Natural killer cell treated with Interleukin-12 subunit alpha and Interleukin-12 subunit beta and Interleukin-15 and Interleukin-18, amount 100 ng/mL, for 72 hours (primary cell): Measurements from ENCODE around the gene HDHD5. TPM values are rescaled to one million over a fixed set of nuclear protein-coding genes. Genes with fewer than 3 reads are reported as not detected.
"Not testable (repeated sequence)": the region's sequence is repeated elsewhere in the genome, so short reads cannot be mapped to it uniquely, and the experiment has no call there.

Experiments used
- ATAC-seq, 2 donors: fragments of 150-1000 bp; cut with Tn5 transposase in 1 of 2; sonication (Bioruptor Pico), chemical (Tn5 transposase) in 1 of 2; 2 replicates each; pipeline ENCODE4 v1.10.0; 2021
- DNase-seq: peaks from one replicate; pipeline ENCODE4 v3.0.0; 2022; ENCODE audit warnings: low spot score
- H3K27ac Mint-ChIP-seq, 2 donors: 1 replicate in 1 of 2; 2 replicates in 1 of 2; pipeline ENCODE4 v1.8.0; 2022; ENCODE audit warnings: mixed read lengths in 2 of 2, mild to moderate bottlenecking in 1 of 2, moderate library complexity in 1 of 2
- H3K27me3 Mint-ChIP-seq, 2 donors: 1 replicate in 1 of 2; 2 replicates in 1 of 2; pipeline ENCODE4 v1.8.0; 2022; ENCODE audit warnings: mixed read lengths in 2 of 2
- H3K36me3 Mint-ChIP-seq: one replicate; pipeline ENCODE4 v1.8.0; 2022; ENCODE audit warnings: mixed read lengths
- H3K4me1 Mint-ChIP-seq, 2 donors: 1 replicate in 1 of 2; 2 replicates in 1 of 2; pipeline ENCODE4 v1.8.0; 2022; ENCODE audit warnings: low read depth in 2 of 2, mixed read lengths in 2 of 2, mild to moderate bottlenecking in 1 of 2
- H3K4me3 Mint-ChIP-seq: one replicate; pipeline ENCODE4 v1.8.0; 2022; ENCODE audit warnings: mixed read lengths
- H3K9me3 Mint-ChIP-seq: 2 replicates; pipeline ENCODE4 v1.8.0; 2022; ENCODE audit warnings: mixed read lengths
- total RNA-seq, 2 donors: library from RNA; stranded (reverse); gene quantifications; one replicate each; pipeline ENCODE4 v1.2.3, GENCODE V29; 2022

Gene HDHD5
- total RNA-seq, 2 donors from 2014 or later, result 29.6 to 32.7 TPM

DNA sequence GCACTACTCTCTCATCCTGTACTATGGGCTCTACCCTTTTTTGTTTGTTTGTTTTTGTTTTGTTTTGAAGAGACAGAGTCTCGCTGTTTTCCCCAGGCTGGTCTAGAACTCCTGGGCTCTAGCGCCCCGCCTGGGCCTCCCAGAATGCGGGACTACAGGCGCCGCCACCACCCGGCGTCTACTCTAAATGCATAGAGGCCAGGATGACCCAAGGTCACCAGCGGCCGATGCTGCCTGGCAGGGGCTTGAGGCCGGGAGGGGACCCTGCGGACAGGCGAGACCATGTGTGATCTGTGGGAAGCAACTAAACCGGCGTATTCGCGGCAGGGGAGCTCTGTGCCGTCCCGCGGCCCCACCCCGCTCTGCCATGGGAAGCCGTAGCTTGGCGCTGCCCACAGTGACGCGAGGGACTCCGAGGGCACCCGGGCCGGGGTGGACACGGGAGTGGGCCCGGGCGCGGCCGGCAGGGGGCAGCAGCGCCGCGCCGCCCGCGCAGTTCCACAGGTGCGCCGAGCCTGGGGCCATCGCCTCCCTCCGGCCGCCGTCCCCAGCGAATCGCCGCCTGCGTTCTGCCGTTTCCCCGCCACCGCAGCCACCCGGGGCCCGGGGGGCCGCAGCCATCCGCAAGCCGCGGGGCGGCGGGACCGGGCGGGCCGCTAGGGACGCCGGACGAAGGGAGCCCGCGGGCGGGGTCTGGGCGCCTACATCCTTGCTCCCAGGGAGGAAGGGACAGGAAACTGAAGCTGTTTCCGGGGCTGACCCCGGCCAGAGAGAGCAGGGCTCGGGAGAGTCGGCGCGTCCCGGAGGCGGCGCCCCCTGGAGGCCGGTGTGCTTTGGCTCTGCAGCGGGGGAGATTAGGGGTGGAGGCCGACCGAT lies 12.3 kb upstream of the HDHD5 start:
- H3K4me1 Mint-ChIP-seq, result peaks cover 2 to 5% of the 10 kb centered on the region in 2 donors
- DNase-seq, result peak; percentile 93
- H3K4me3 Mint-ChIP-seq, result peak overlapping the region; percentile 86
- H3K27ac Mint-ChIP-seq, result peak overlapping the region; percentile 38 to 77
- no peaks in the 10 kb centered on the region for H3K36me3 Mint-ChIP-seq
- peaks cover 0 to 5% of the 10 kb centered on the region in 2 donors for H3K27me3 Mint-ChIP-seq
- no peaks in the 10 kb centered on the region for H3K9me3 Mint-ChIP-seq
- ATAC-seq, result peak; percentile 96 to 98

DNA sequence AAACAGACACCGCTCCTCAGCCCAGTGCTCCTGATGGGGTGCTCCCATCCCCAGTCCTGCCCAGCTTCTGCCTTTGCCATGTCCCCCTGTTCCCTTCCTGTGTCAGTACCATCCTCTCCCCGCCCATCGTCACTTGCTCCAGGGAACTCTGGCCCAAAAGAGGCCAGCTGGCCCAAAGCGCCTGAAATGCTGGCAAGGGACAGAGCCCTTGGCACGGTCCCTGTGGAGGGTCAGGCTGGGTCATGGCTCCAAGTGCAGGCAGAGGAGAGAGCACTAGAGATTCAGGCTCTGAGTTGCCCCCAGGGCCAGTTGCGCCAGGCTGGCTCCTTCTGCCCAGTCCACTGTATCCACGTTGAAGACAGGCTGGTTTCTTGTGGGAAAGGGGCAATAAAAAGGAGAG lies 8.4 kb upstream of the HDHD5 start:
- peaks cover 2 to 5% of the 10 kb centered on the region in 2 donors for H3K4me1 Mint-ChIP-seq
- H3K27me3 Mint-ChIP-seq, result peaks cover 0 to 5% of the 10 kb centered on the region in 2 donors
- DNase-seq (no peak), ATAC-seq (no peak)
- H3K9me3 Mint-ChIP-seq, result no peaks in the 10 kb centered on the region
- H3K27ac Mint-ChIP-seq, result no peak overlapping the region
- no peaks in the 10 kb centered on the region for H3K36me3 Mint-ChIP-seq
- no peak overlapping the region for H3K4me3 Mint-ChIP-seq

DNA sequence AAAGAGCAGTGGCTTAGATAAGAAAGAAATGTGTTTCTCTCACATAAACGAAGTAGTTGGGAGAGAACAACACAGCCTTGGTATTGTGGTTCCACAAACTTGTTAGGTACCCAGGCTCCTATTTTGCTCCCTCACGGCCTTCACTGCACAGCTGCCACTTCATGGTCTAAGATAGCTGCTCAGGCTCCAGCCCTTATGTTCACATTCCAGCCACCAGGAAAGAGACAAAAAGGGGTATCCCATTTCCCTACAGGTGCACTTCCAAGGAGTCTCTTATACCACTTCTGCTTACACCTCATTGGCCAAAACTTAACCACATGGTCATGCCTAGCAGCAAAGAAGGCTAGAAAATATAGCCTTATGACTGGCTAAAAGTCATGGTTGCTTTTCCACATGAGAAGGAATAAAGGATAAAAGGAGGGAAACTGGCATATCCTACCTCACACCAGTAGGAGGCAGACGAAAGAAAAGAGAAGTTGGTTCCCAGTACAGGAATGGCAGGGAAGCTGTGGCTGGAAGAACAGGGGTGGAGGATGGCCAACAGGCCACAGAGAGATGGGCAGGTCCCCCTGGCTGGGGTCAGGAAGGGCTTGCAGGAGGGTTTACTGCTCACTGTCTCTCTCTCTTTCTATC lies 5.4 kb upstream of the HDHD5 start:
- ATAC-seq, result no peak
- no peak overlapping the region for H3K4me3 Mint-ChIP-seq
- H3K27ac Mint-ChIP-seq, result no peak overlapping the region
- peaks cover 0 to 5% of the 10 kb centered on the region in 2 donors for H3K27me3 Mint-ChIP-seq
- no peaks in the 10 kb centered on the region for H3K36me3 Mint-ChIP-seq
- peaks cover 5 to 6% of the 10 kb centered on the region in 2 donors for H3K4me1 Mint-ChIP-seq
- H3K9me3 Mint-ChIP-seq, result no peaks in the 10 kb centered on the region
- no peak for DNase-seq

DNA sequence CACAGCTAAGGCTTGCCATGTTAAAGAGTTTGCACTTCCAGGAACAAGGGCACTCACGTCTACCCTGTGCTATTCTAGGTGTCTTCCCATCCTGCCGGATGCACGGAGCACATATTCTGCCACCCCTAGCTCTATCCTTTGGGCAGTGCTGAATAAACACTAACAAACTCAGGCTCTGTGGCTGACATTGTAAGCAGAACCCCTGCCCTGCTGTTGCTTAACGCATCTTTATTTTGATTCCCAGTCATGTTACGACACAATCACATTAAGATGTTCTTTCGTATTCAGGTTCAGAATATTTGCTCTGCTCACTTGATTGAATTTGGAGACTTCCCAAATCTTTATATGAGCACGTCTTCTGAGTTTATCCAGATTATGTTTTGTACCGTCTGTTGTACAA lies 3.7 kb upstream of the HDHD5 start:
- Mint-ChIP-seq H3K4me1 (peaks cover 6 to 9% of the 10 kb centered on the region in 2 donors), H3K27me3 (peaks cover 0 to 4% of the 10 kb centered on the region in 2 donors), H3K4me3 (no peak overlapping the region), H3K9me3 (no peaks in the 10 kb centered on the region), H3K36me3 (no peaks in the 10 kb centered on the region), H3K27ac (no peak overlapping the region)
- no peak for DNase-seq
- no peak for ATAC-seq

DNA sequence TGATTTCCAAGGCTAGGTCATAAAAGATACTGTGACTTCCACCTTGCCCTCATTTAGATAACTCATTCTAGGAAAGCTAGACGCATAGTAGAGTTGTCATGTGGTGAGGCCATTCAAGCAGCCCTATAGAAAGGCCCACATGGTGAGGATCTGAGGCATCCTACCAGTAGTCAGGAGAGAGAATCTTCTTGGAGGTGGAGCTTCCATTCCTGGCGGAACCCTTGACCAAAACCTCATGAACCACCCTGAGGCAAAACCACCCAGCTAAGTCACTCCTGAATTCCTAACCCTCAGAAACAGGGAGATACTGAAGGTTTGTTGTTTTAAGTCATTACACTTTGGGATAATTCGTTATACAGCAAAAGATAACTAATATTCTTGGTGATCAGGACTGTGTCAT lies 2.9 kb upstream of the HDHD5 start:
- Mint-ChIP-seq H3K4me3 (no peak overlapping the region), H3K4me1 (peaks cover 6 to 9% of the 10 kb centered on the region in 2 donors), H3K36me3 (no peaks in the 10 kb centered on the region), H3K27ac (no peak overlapping the region), H3K27me3 (no peaks in the 10 kb centered on the region), H3K9me3 (no peaks in the 10 kb centered on the region)
- DNase-seq (no peak), ATAC-seq (no peak)

DNA sequence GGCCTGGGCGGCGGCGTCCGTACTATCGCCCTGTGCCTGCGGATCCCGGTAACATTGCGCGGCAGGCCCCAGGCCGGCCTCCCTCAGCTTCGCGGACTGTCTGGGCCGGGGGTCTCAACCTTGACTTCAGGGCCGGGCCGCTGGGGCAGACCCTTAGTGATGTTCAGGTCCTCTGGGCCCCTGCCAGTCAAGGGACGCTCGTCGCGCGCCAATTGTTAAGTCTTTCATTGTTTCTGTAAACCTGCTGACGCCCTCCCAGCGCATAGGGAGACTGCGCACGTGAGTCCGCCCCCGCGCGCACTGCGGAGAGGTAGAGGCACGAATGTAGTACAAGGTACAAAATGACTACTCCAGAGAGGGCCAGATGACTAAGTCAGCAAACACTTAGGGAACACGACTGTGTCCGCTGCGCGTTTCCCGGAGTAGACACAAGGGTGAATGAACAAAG lies 451 bp upstream of the HDHD5 start:
- Mint-ChIP-seq H3K27me3 (no peaks in the 10 kb centered on the region), H3K4me1 (peaks cover 12 to 14% of the 10 kb centered on the region in 2 donors), H3K36me3 (no peaks in the 10 kb centered on the region), H3K4me3 (peak overlapping the region; percentile 84), H3K9me3 (no peaks in the 10 kb centered on the region), H3K27ac (peak overlapping the region; percentile 25 to 37)
- ATAC-seq, result peak in 1 of 2 donors; percentile 22
- no peak for DNase-seq

DNA sequence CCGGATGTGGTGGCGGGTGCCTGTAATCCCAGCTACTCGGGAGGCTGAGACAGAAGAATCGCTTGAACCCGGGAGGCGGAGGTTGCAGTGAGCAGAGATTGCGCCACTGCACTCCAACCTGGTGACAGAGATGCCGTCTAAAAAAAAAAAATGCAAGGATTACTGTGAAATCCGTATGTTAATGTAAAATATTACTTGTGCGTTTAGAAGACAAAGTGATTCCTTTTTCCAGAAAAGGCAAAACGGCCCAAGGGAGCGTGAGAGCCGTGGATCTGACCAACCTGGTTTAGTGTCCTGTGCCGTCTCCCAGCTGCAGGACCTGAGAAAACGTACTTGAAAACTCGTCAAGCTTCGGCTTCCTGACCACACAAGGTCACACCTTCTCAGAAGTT lies 905 bp downstream of the HDHD5 start:
- Mint-ChIP-seq H3K4me1 (peaks cover 12 to 16% of the 10 kb centered on the region in 2 donors), H3K4me3 (peak overlapping the region; percentile 87), H3K27ac (peak overlapping the region; percentile 57 to 58), H3K27me3 (no peaks in the 10 kb centered on the region), H3K9me3 (no peaks in the 10 kb centered on the region), H3K36me3 (no peaks in the 10 kb centered on the region)
- DNase-seq (no peak), ATAC-seq (no peak)

DNA sequence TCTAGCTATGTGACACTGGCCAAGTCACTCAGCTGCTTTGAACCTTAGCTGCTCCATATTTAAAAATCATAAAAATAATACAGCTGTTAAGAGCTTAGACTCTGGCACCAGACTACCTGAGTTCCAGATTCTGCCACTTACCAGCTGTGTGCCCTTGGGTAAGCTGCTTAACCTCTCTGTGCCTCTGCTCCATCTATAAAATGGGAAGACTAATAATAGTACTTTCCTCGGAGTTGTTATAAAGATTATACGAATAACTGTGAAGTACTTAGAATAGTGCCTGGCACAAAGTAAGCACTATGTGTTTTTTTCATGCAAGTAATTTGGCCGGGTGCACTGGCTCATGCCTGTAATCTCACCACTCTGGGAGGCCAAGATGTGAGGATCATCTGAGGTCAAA lies 1.4 kb downstream of the HDHD5 start:
- no peaks in the 10 kb centered on the region for H3K9me3 Mint-ChIP-seq
- no peaks in the 10 kb centered on the region for H3K36me3 Mint-ChIP-seq
- ATAC-seq (no peak), DNase-seq (no peak)
- H3K27ac Mint-ChIP-seq, result no peak overlapping the region
- H3K4me1 Mint-ChIP-seq, result peaks cover 12 to 16% of the 10 kb centered on the region in 2 donors
- H3K27me3 Mint-ChIP-seq, result no peaks in the 10 kb centered on the region
- peak overlapping the region; percentile 87 for H3K4me3 Mint-ChIP-seq

DNA sequence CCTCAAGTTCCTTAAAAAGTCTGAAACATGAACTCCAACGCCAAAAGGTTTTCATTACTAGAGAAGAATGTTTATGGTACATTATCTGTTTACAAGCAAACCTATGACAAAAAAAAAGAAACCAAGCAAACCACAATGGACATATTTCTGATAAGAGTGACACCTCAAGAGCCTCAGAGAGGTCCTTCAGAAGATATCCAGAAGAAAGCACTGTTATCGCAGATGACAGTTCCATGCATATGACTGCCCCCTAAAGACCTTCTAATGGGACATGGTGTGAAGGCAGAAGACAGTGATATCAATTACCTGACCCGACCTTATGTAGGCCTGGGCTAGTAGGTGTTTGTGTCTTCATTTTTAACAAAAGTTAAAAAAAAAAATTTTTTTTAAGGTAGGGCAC lies 3.1 kb downstream of the HDHD5 start:
- H3K4me1 Mint-ChIP-seq, result peaks cover 18 to 22% of the 10 kb centered on the region in 2 donors
- H3K36me3 Mint-ChIP-seq, result no peaks in the 10 kb centered on the region
- H3K27ac Mint-ChIP-seq, result no peak overlapping the region
- no peaks in the 10 kb centered on the region for H3K9me3 Mint-ChIP-seq
- H3K27me3 Mint-ChIP-seq, result no peaks in the 10 kb centered on the region
- ATAC-seq (no peak), DNase-seq (no peak)
- H3K4me3 Mint-ChIP-seq, result peak overlapping the region; percentile 20

DNA sequence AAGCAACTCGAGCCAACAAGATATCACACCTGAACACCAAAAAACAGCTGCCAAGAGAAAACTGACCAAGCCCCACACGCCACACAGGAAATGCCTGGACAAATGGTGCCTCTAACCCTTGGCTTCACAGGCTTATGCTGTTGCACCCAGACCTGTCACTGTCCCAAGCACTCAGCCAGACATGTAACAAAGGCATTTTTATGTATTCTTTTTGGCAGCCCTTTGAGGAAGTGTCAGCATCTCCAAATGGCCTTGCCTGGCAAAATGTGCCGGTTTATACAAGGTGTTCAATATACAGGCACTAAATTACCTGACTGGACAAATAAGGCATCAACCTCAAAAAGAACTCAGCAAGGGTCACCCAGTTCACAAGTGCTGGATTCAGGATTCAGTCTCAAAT lies 6.1 kb downstream of the HDHD5 start:
- Mint-ChIP-seq H3K4me1 (peaks cover 12 to 20% of the 10 kb centered on the region in 2 donors), H3K9me3 (no peaks in the 10 kb centered on the region), H3K36me3 (no peaks in the 10 kb centered on the region), H3K27me3 (no peaks in the 10 kb centered on the region), H3K4me3 (no peak overlapping the region), H3K27ac (no peak overlapping the region)
- no peak for DNase-seq
- no peak for ATAC-seq

DNA sequence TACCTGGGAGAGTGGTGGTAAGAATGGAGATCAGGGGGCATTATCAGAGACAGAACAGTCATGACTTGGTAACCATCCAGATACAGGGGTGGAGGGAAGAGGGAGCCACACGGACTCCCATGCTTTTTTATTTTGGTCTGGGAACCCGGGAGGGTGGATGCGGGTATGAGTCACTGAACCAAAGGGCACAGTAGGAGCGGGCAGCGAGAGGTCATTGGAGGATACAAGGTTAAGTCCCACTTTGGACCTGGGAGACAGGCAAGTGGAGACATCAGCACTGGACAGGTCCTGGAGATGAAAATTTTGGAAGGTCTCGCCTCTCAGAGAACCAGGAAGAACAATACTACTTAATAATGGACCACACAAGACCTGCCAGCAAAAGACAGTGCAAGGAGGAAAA lies 6.7 kb downstream of the HDHD5 start:
- Mint-ChIP-seq H3K4me3 (no peak overlapping the region), H3K27ac (peak overlapping the region in 1 of 2 donors; percentile 37), H3K4me1 (peaks cover 12 to 21% of the 10 kb centered on the region in 2 donors), H3K36me3 (peaks cover 5% of the 10 kb centered on the region), H3K27me3 (no peaks in the 10 kb centered on the region), H3K9me3 (no peaks in the 10 kb centered on the region)
- DNase-seq (no peak), ATAC-seq (no peak)

DNA sequence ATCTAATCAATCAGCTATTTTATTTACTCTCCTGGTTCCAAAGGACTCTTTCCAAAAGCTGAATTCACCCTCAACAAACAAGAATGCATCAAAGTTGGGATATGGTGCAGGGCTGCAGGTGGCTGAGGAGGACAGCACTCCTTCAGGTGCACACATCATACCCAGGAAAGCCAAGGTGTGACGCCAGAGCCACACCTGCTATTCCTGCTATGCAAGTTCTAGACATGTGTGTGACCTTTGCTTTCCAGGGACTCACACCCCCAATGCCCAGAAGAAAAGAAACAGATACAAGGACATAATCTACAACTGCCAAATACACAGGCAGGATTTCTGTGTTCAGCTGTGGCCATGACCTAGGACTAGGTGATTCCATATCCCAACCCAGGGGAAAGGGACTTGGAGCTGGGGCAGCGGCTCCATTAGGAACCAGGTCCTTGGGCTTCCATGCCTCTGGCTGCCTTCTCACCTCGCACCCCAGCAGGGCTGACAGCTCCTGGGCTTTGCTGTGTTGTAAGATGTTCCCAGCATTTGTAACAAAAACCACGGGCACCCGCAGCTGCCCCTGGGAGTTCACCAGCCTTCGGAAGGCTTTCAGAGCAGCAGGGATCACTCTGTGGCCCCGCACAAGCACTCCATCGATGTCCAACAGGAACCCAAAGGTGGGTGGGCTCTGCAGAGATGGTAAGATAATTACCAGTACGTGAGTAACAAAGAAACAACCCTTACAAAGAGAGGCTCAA lies 9.8 kb downstream of the HDHD5 start:
- no peak overlapping the region for H3K4me3 Mint-ChIP-seq
- no peaks in the 10 kb centered on the region for H3K27me3 Mint-ChIP-seq
- H3K36me3 Mint-ChIP-seq, result peaks cover 5% of the 10 kb centered on the region
- ATAC-seq (no peak), DNase-seq (no peak)
- H3K4me1 Mint-ChIP-seq, result peaks cover 5 to 16% of the 10 kb centered on the region in 2 donors
- no peak overlapping the region for H3K27ac Mint-ChIP-seq
- H3K9me3 Mint-ChIP-seq, result no peaks in the 10 kb centered on the region

DNA sequence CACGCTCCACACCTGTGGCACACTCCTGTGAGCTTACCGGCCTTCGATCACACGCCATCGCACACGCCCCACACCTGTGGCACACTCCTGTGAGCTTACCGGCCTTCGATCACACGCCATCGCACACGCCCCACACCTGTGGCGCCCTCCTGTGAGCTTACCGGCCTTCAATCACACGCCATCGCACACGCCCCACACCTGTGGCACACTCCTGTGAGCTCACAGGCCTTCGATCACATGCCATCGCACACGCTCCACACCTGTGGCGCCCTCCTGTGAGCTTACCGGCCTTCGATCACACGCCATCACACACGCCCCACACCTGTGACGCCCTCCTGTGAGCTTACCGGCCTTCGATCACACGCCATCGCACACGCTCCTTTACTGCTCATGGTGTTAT lies 11.6 kb downstream of the HDHD5 start:
- H3K27ac Mint-ChIP-seq, ATAC-seq, DNase-seq, H3K9me3 Mint-ChIP-seq, H3K27me3 Mint-ChIP-seq, H3K4me3 Mint-ChIP-seq, H3K36me3 Mint-ChIP-seq: not testable (repeated sequence)
- H3K4me1 Mint-ChIP-seq, result peaks cover 5 to 14% of the 10 kb centered on the region in 2 donors
